ENCODE measurements around the gene CPED1.

GRCh38 chr7:121244120-121244870 lies 255.8 kb downstream of the CPED1 start:
- TF ChIP-seq EZH2 (IDR thresholded peaks at IDR 0.05) (no peak), POLR2AphosphoS5 (IDR thresholded peaks at IDR 0.05; ENCODE audit: borderline replicate concordance, low read depth, low read length) (no peak), FOXP2 (optimal IDR thresholded peaks at IDR 0.05; ENCODE audit: control extremely low read depth, extremely low read length, insufficient read depth) (no peak)
